Neural cell (in vitro differentiated cells): Measurements from ENCODE around the gene MAGI2. TPM values are rescaled to one million over a fixed set of nuclear protein-coding genes. Genes with fewer than 3 reads are reported as not detected.

Source experiments
- H2AFZ ChIP-seq: fragments of 200-600, 300-800 bp; sonication (generic), shearing (Covaris generic); 2 replicates; pipeline ENCODE4 v1.6.0; 2014; ENCODE audit warnings: low read depth, mild to moderate bottlenecking, antibody characterized with exemption, low read length, moderate library complexity
- H3F3A ChIP-seq: fragments of 200-600 bp; shearing (Covaris generic); 2 replicates; pipeline ENCODE4 v1.6.1; 2016; ENCODE audit warnings: mild to moderate bottlenecking, moderate library complexity, mixed read lengths, antibody characterized with exemption, low read length; ENCODE audit not compliant: insufficient read depth, poor library complexity, severe bottlenecking
- H3K27ac ChIP-seq: fragments of 200-600, 300-800 bp; sonication (generic), shearing (Covaris generic); 2 replicates; pipeline ENCODE4 v1.5.1; 2014; ENCODE audit warnings: mild to moderate bottlenecking, low read length, moderate library complexity
- H3K27me3 ChIP-seq: fragments of 300-800, 200-600 bp; sonication (generic), shearing (Covaris generic); 2 replicates; pipeline ENCODE4 v1.6.0; 2014; ENCODE audit warnings: mild to moderate bottlenecking, low read depth, low read length, moderate library complexity; ENCODE audit not compliant: insufficient read depth
- H3K36me3 ChIP-seq: fragments of 300-800, 200-600 bp; sonication (generic), shearing (Covaris generic); 2 replicates; pipeline ENCODE4 v1.5.1; 2014; ENCODE audit warnings: mild to moderate bottlenecking, antibody characterized with exemption, low read length, moderate library complexity; ENCODE audit not compliant: insufficient read depth
- H3K4me2 ChIP-seq: fragments of 300-800, 200-600 bp; sonication (generic), shearing (Covaris generic); 2 replicates; pipeline ENCODE4 v1.6.0; 2014; ENCODE audit warnings: mild to moderate bottlenecking, low read length
- H3K4me3 ChIP-seq: fragments of 300-800, 200-600 bp; sonication (generic), shearing (Covaris generic); 2 replicates; pipeline ENCODE4 v1.5.1; 2014; ENCODE audit warnings: mild to moderate bottlenecking, low read length, moderate library complexity
- H3K79me2 ChIP-seq: fragments of 200-600 bp; shearing (Covaris generic); replicated peaks from 2 replicates; pipeline ENCODE4 v1.6.0; 2014; ENCODE audit warnings: mild to moderate bottlenecking, low read length, moderate library complexity; ENCODE audit not compliant: insufficient read depth
- H3K9ac ChIP-seq: fragments of 300-800, 200-600 bp; sonication (generic), shearing (Covaris generic); 2 replicates; pipeline ENCODE4 v1.6.1; 2016; ENCODE audit warnings: mild to moderate bottlenecking, low read length, mixed read lengths
- H3K9me2 ChIP-seq: fragments of 200-600 bp; shearing (Covaris generic); 2 replicates; pipeline ENCODE4 v1.6.1; 2016; ENCODE audit warnings: mild to moderate bottlenecking, low read length, mixed read lengths; ENCODE audit not compliant: insufficient read depth
- H3K9me3 ChIP-seq: fragments of 200-600, 300-800 bp; sonication (generic), shearing (Covaris generic); 2 replicates; pipeline ENCODE4 v1.6.1; 2016; ENCODE audit warnings: mild to moderate bottlenecking, mixed run types, low read length, moderate library complexity, mixed read lengths
- H4K20me1 ChIP-seq: fragments of 200-600 bp; shearing (Covaris generic); 2 replicates; pipeline ENCODE4 v1.6.1; 2016; ENCODE audit warnings: mild to moderate bottlenecking, mixed run types; ENCODE audit not compliant: insufficient read depth
- CTCF ChIP-seq: fragments of 450-650 bp; IDR thresholded peaks from 2 replicates; pipeline ENCODE4 v1.5.1; 2014; ENCODE audit warnings: antibody characterized with exemption, mild to moderate bottlenecking, moderate library complexity; ENCODE audit not compliant: poor library complexity, severe bottlenecking
- EP300 ChIP-seq: fragments of 450-650 bp; conservative IDR thresholded peaks from 2 replicates; pipeline ENCODE4 v1.6.1; 2014; ENCODE audit warnings: antibody characterized with exemption, mild to moderate bottlenecking, moderate library complexity; ENCODE audit not compliant: poor library complexity, severe bottlenecking
- EZH2 ChIP-seq: fragments of 200-600, 300-800 bp; shearing (Covaris generic), sonication (generic); IDR thresholded peaks from 2 replicates; pipeline ENCODE4 v1.6.1; 2014; ENCODE audit warnings: antibody characterized with exemption, low read length, borderline replicate concordance, mild to moderate bottlenecking; ENCODE audit not compliant: insufficient read depth, poor library complexity, severe bottlenecking
- MXI1 ChIP-seq: fragments of 450-650 bp; conservative IDR thresholded peaks from 2 replicates; pipeline ENCODE4 v1.6.1; 2014; ENCODE audit warnings: antibody characterized with exemption, mild to moderate bottlenecking; ENCODE audit not compliant: poor library complexity, severe bottlenecking
- POLR2AphosphoS5 ChIP-seq: IDR thresholded peaks from 2 replicates; pipeline ENCODE4 v1.6.1; 2012
- RAD21 ChIP-seq: fragments of 450-650 bp; conservative IDR thresholded peaks from 2 replicates; pipeline ENCODE4 v1.6.1; 2014; ENCODE audit warnings: antibody characterized with exemption, mild to moderate bottlenecking, moderate library complexity
- REST ChIP-seq: IDR thresholded peaks from 2 replicates; pipeline ENCODE4 v1.6.1; 2012; ENCODE audit warnings: borderline replicate concordance
- SMC3 ChIP-seq: fragments of 450-650 bp; conservative IDR thresholded peaks from 2 replicates; pipeline ENCODE4 v1.6.1; 2014; ENCODE audit warnings: antibody characterized with exemption, mild to moderate bottlenecking, moderate library complexity; ENCODE audit not compliant: poor library complexity
- TAF1 ChIP-seq: IDR thresholded peaks from 2 replicates; pipeline ENCODE4 v1.6.1; 2012; ENCODE audit warnings: low read depth
- polyA plus RNA-seq: library from polyadenylated mRNA; depleted of rRNA; stranded (reverse); fragments of >200 nt; gene quantifications from 2 replicates; pipeline ENCODE4 v1.2.3, GENCODE V29; 2014

MAGI2 gene
- polyA plus RNA-seq, 1 donor from 2014 or later: 19.3 TPM

- no peak for TF ChIP-seq SMC3
- TF ChIP-seq POLR2AphosphoS5: no peak
- no peak for TF ChIP-seq REST
- no peak for TF ChIP-seq RAD21
- TF ChIP-seq MXI1: no peak
- no peak for TF ChIP-seq CTCF
- TF ChIP-seq EZH2: no peak
- no peak for TF ChIP-seq TAF1
- no peak for TF ChIP-seq EP300
- Histone ChIP-seq H3K9ac (no peak overlapping the region), H3F3A (no peaks in the 10 kb centered on the region), H3K9me2 (no peaks in the 10 kb centered on the region), H3K79me2 (no peaks in the 10 kb centered on the region), H4K20me1 (no peaks in the 10 kb centered on the region), H3K4me2 (no peak overlapping the region), H2AFZ (no peak overlapping the region), H3K27me3 (no peaks in the 10 kb centered on the region), H3K4me3 (no peak overlapping the region), H3K27ac (no peak overlapping the region), H3K36me3 (no peaks in the 10 kb centered on the region), H3K9me3 (no peaks in the 10 kb centered on the region)
Observed at GRCh38 chr7:79258826-79259225, 194.6 kb downstream of the MAGI2 start.

- Histone ChIP-seq H3K27me3 (no peaks in the 10 kb centered on the region), H3K9me2 (no peaks in the 10 kb centered on the region), H3K9ac (no peak overlapping the region), H3K4me2 (no peak overlapping the region), H3K79me2 (no peaks in the 10 kb centered on the region), H3K36me3 (no peaks in the 10 kb centered on the region), H3K9me3 (no peaks in the 10 kb centered on the region), H4K20me1 (no peaks in the 10 kb centered on the region), H3K27ac (no peak overlapping the region), H2AFZ (no peak overlapping the region), H3K4me3 (no peak overlapping the region), H3F3A (no peaks in the 10 kb centered on the region)
- no peak for TF ChIP-seq MXI1
- TF ChIP-seq CTCF: no peak
- TF ChIP-seq RAD21: no peak
- TF ChIP-seq SMC3: no peak
- no peak for TF ChIP-seq POLR2AphosphoS5
- TF ChIP-seq REST: no peak
- TF ChIP-seq EP300: no peak
- TF ChIP-seq EZH2: no peak
- no peak for TF ChIP-seq TAF1
Observed at GRCh38 chr7:79257959-79258358, 195.5 kb downstream of the MAGI2 start.
